ENCODE results near the gene CLCF1. TPM values are rescaled to one million over a fixed set of nuclear protein-coding genes. Genes with fewer than 3 reads are reported as not detected.

CLCF1 gene
- total and polyA plus RNA-seq, 2 experiments from 2014 or later = 0.16 to 2.4 TPM

DNA sequence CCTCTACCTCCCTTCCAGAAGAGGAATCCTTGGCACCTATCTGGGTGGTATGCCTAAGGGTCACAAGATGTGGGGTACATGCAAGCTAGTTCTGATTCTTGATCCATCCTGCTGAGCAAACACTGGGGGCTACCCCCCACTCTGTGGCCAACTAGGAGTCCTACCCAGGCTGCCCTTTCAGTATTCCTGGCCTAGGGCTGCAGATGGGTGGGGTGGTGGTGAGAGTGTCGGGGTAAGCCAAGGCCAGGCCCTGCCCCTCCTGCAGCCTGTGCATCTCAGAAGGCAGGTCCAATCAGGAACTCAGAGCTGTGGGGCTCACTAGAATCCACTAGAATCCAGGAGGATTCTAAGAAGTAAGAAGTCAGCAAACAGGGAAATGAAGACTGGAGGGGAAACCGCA is 59.2 kb downstream of the CLCF1 start:
- Histone ChIP-seq H3K36me3 (no peaks in the 10 kb centered on the region), H3K4me3 (no peak overlapping the region), H3K9me3 (ENCODE audit: low read depth) (no peaks in the 10 kb centered on the region), H3K27ac (no peak overlapping the region), H3K4me1 (ENCODE audit: low read depth) (peaks cover 6% of the 10 kb centered on the region), H3K27me3 (peaks cover 9% of the 10 kb centered on the region)
- DNase-seq (ENCODE audit: low read depth in 1 of 2, low spot score in 1 of 2) = no peak
- TF ChIP-seq, protein P1, sequence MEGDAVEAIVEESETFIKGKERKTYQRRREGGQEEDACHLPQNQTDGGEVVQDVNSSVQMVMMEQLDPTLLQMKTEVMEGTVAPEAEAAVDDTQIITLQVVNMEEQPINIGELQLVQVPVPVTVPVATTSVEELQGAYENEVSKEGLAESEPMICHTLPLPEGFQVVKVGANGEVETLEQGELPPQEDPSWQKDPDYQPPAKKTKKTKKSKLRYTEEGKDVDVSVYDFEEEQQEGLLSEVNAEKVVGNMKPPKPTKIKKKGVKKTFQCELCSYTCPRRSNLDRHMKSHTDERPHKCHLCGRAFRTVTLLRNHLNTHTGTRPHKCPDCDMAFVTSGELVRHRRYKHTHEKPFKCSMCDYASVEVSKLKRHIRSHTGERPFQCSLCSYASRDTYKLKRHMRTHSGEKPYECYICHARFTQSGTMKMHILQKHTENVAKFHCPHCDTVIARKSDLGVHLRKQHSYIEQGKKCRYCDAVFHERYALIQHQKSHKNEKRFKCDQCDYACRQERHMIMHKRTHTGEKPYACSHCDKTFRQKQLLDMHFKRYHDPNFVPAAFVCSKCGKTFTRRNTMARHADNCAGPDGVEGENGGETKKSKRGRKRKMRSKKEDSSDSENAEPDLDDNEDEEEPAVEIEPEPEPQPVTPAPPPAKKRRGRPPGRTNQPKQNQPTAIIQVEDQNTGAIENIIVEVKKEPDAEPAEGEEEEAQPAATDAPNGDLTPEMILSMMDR (IDR thresholded peaks at IDR 0.05; ENCODE audit: low read depth, low read length) = no peak

Other genes starting within 250 kb of the CLCF1 start
- 49.1 and 72.1 TPM in 2 replicates for gene GRK2, start 107.1 kb downstream of the CLCF1 start, total RNA-seq
- gene GRK2, start 107.1 kb downstream of the CLCF1 start, polyA plus RNA-seq = 62.9 and 85.1 TPM in 2 replicates
- 50.7 and 53.5 TPM in 2 replicates for gene ANKRD13D, start 84.3 kb downstream of the CLCF1 start, total RNA-seq
- gene ANKRD13D, start 84.3 kb downstream of the CLCF1 start, polyA plus RNA-seq = 39.4 and 47.6 TPM in 2 replicates
- 18.7 and 39.9 TPM in 2 replicates for gene SSH3, start 70.1 kb downstream of the CLCF1 start, total RNA-seq
- gene SSH3, start 70.1 kb downstream of the CLCF1 start, polyA plus RNA-seq = 26.7 and 28.0 TPM in 2 replicates
- gene POLD4, start 20.1 kb downstream of the CLCF1 start, total RNA-seq = 64.4 and 74.9 TPM in 2 replicates
- 49.8 and 51.9 TPM in 2 replicates for gene POLD4, start 20.1 kb downstream of the CLCF1 start, polyA plus RNA-seq
- gene RAD9A, start 18.4 kb upstream of the CLCF1 start, total RNA-seq = 24.4 and 27.5 TPM in 2 replicates
- gene RAD9A, start 18.4 kb upstream of the CLCF1 start, polyA plus RNA-seq = 22.2 and 25.2 TPM in 2 replicates
- gene PPP1CA, start 28.3 kb upstream of the CLCF1 start, total RNA-seq = 142 and 174 TPM in 2 replicates
- gene PPP1CA, start 28.3 kb upstream of the CLCF1 start, polyA plus RNA-seq = 179 and 235 TPM in 2 replicates
- 0.11 TPM in 1 of 2 replicates, not detected in the other for gene TBC1D10C, start 30.5 kb upstream of the CLCF1 start, total RNA-seq
- 0.23 and 1.2 TPM in 2 replicates for gene TBC1D10C, start 30.5 kb upstream of the CLCF1 start, polyA plus RNA-seq
- 1.4 and 1.6 TPM in 2 replicates for gene CARNS1, start 42.1 kb upstream of the CLCF1 start, total RNA-seq
- 2.1 and 4.8 TPM in 2 replicates for gene CARNS1, start 42.1 kb upstream of the CLCF1 start, polyA plus RNA-seq
- gene RPS6KB2, start 54.9 kb upstream of the CLCF1 start, total RNA-seq = 88.0 and 97.0 TPM in 2 replicates
- 92.5 and 93.8 TPM in 2 replicates for gene RPS6KB2, start 54.9 kb upstream of the CLCF1 start, polyA plus RNA-seq
- gene PTPRCAP, start 64.1 kb upstream of the CLCF1 start, total RNA-seq = 4.1 and 6.1 TPM in 2 replicates
- 2.5 and 3.2 TPM in 2 replicates for gene PTPRCAP, start 64.1 kb upstream of the CLCF1 start, polyA plus RNA-seq
- 59.9 and 74.7 TPM in 2 replicates for gene CORO1B, start 69.9 kb upstream of the CLCF1 start, total RNA-seq
- gene CORO1B, start 69.9 kb upstream of the CLCF1 start, polyA plus RNA-seq = 51.1 and 61.5 TPM in 2 replicates
- 0.35 TPM in 1 of 2 replicates, not detected in the other for gene GPR152, start 79.1 kb upstream of the CLCF1 start, total RNA-seq
- gene GPR152, start 79.1 kb upstream of the CLCF1 start, polyA plus RNA-seq = not detected in 2 replicates
- 0.32 TPM in 1 of 2 replicates, not detected in the other for gene CABP4, start 81.8 kb upstream of the CLCF1 start, total RNA-seq
- gene CABP4, start 81.8 kb upstream of the CLCF1 start, polyA plus RNA-seq = 0.55 TPM in 1 of 2 replicates, not detected in the other
- 166 and 326 TPM in 2 replicates for gene TMEM134, start 95.7 kb upstream of the CLCF1 start, total RNA-seq
- gene TMEM134, start 95.7 kb upstream of the CLCF1 start, polyA plus RNA-seq = 255 and 272 TPM in 2 replicates
- 64.7 and 73.7 TPM in 2 replicates for gene AIP, start 109.4 kb upstream of the CLCF1 start, total RNA-seq
- 40.4 and 46.4 TPM in 2 replicates for gene AIP, start 109.4 kb upstream of the CLCF1 start, polyA plus RNA-seq
- gene PITPNM1, start 131.8 kb upstream of the CLCF1 start, total RNA-seq = 58.5 and 117 TPM in 2 replicates
- 24.8 and 26.3 TPM in 2 replicates for gene PITPNM1, start 131.8 kb upstream of the CLCF1 start, polyA plus RNA-seq
- 38.5 and 78.0 TPM in 2 replicates for gene CDK2AP2, start 134.6 kb upstream of the CLCF1 start, total RNA-seq
- 60.8 and 136 TPM in 2 replicates for gene CDK2AP2, start 134.6 kb upstream of the CLCF1 start, polyA plus RNA-seq
- gene CABP2, start 149.8 kb upstream of the CLCF1 start, total RNA-seq = not detected in 2 replicates
- not detected in 2 replicates for gene CABP2, start 149.8 kb upstream of the CLCF1 start, polyA plus RNA-seq
- gene GSTP1, start 210.2 kb upstream of the CLCF1 start, total RNA-seq = 957 and 1,963 TPM in 2 replicates
- 788 and 1,052 TPM in 2 replicates for gene GSTP1, start 210.2 kb upstream of the CLCF1 start, polyA plus RNA-seq
- gene NDUFV1, start 233.3 kb upstream of the CLCF1 start, total RNA-seq = 430 and 526 TPM in 2 replicates
- gene NDUFV1, start 233.3 kb upstream of the CLCF1 start, polyA plus RNA-seq = 447 and 449 TPM in 2 replicates

Measured in cardiac muscle cell (in vitro differentiated cells and primary cell).